Measurements from ENCODE around the gene TUB. TPM values are rescaled to one million over a fixed set of nuclear protein-coding genes. Genes with fewer than 3 reads are reported as not detected.

Gene TUB
- total RNA-seq, 1 donor from 2014 or later = 3.3 TPM

- Histone ChIP-seq H3K27me3 (ENCODE audit: control insufficient read depth, insufficient read depth, low read length) (no peaks in the 10 kb centered on the region), H3K4me3 (ENCODE audit: low read depth, low read length) (no peak overlapping the region), H3K36me3 (ENCODE audit: control insufficient read depth, insufficient read depth, low read length) (no peaks in the 10 kb centered on the region)
- no peak for TF ChIP-seq CTCF (IDR thresholded peaks at IDR 0.05; ENCODE audit: insufficient read depth, low read length, poor library complexity, severe bottlenecking)
- no peak for DNase-seq (ENCODE audit: low read depth)
These were observed 57.5 kb downstream of the TUB start for GRCh38 chr11:8138526-8138925.

- Histone ChIP-seq H3K27me3 (ENCODE audit: control insufficient read depth, insufficient read depth, low read length) (no peaks in the 10 kb centered on the region), H3K4me3 (ENCODE audit: low read depth, low read length) (no peak overlapping the region), H3K36me3 (ENCODE audit: control insufficient read depth, insufficient read depth, low read length) (no peaks in the 10 kb centered on the region)
- DNase-seq (ENCODE audit: low read depth) = no peak
- TF ChIP-seq CTCF (IDR thresholded peaks at IDR 0.05; ENCODE audit: insufficient read depth, low read length, poor library complexity, severe bottlenecking) = no peak
These were observed 68.7 kb downstream of the TUB start for GRCh38 chr11:8149726-8150125.

Other genes with a start within 250 kb of the TUB start
- gene OR10A6, start 149.9 kb upstream of the TUB start, total RNA-seq = not detected in 2 replicates
- not detected in 2 replicates for gene OR10A3, start 139.5 kb upstream of the TUB start, total RNA-seq
- not detected in 2 replicates for gene NLRP10, start 115.8 kb upstream of the TUB start, total RNA-seq
- gene EIF3F, start 93.9 kb upstream of the TUB start, total RNA-seq = 334 and 372 TPM in 2 replicates
- gene RIC3, start 87.8 kb downstream of the TUB start, total RNA-seq = 10.2 and 19.5 TPM in 2 replicates
- gene LMO1, start 182.7 kb downstream of the TUB start, total RNA-seq = 0.50 and 0.75 TPM in 2 replicates

Data from kidney epithelial cell (primary cell).